SK-N-DZ (cell line): ENCODE data around the gene MYO1F.

Source experiments
- DNase-seq: peaks from one replicate; pipeline ENCODE4 v3.0.0-alpha.2; 2015; ENCODE audit warnings: low spot score

Gene MYO1F

DNA sequence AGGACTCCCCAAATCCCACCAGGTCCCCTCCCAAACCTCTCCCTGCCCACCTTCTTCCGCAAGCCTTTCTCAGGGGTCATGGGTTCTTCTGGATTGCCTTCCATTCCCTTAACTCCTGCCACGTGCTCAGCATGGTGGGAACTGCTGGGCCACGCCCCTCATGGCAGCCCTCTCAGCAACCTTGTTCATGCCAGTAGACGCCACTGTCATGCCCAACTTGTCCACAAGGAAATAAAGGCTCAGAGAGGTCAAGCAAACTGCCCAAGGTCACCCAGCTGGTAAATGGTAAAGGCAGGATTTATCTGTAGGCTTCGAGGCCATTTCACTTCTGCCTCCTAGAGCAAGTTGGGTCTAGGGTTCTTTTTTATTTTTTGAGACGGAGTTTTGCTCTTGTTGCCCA is 85.7 kb downstream of the MYO1F start:
- no peak for DNase-seq

GRCh38 chr19:8490873-8491272 is 86.4 kb downstream of the MYO1F start:
- DNase-seq: no peak

DNA sequence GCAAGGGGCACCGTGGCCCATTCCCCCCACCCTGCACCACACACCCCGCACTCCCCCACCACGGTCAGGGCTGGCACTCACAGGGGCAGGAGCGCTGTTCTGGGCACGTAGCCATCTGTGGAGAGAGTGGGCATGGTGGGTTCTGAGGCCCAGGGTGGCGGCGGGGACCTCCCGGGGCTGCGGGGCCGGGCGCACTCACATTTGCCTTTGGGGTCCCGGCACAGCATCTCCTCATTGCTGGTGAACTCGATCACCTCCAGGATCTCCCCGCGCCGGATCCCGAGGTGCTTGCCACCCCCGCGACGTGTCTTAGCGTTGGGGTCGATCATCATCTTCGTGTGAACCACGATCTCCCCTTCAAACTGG is 86.9 kb downstream of the MYO1F start:
- no peak for DNase-seq

DNA sequence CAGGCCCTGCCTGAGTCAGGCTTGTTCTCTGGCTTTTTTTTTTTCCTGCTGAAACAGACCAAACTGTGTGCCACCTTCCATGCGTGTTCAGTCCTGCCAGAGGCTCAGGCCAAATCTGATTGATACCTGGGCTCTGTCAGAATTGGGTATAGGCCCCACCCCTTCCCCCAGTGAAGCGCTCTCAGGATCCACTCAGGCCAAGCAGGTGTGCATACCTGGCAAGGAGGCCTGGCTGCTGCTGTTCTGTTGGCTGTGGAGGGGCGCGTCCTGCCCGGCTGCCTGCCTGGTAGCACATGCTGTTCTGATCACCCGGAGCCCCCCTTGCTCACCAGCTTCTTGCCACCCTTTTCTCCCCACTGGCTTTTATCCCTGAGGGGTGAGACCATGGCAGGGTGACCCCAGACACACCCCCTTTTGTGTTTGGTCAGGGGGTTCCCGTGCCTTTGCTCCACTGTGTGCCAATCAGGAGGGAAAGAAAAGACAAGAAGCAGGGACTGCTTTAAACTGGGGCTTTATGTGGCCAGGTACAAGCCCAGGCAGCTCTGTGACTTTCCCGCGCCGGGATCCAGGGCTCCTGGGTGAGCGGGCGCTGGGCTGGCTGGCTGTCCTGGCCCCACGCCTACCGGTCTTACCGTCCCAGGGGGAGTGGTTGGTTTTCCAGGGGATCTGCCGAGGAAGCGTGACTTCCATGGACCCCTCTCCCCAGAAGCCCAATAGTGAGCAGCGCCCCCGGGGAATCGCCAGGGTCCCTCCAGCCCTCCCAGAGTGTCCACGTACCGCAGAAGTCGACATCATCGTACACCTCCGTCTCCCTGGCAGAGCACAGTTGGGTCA is 87.5 kb downstream of the MYO1F start:
- no peak for DNase-seq

DNA sequence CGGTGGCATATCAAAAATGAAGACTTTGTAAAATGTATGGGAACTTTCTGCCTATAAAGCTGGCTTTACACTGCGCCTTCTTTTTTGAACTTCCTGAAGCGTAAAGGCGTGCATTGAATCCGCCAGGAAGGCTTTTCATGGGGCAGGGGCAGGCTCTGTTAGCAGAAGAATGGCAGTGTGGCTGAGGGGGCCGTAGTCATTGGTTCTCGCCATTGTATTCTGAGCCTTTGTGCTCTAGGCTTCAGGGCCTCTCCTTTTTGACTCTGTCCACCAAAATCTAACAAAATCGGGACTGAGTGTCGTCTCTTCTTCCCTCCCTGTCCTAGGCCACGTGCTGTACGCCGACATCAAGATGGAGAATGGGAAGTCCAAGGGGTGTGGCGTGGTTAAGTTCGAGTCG is 88.9 kb downstream of the MYO1F start:
- DNase-seq: no peak

GRCh38 chr19:8487137-8487851 is 89.9 kb downstream of the MYO1F start:
- DNase-seq: no peak

DNA sequence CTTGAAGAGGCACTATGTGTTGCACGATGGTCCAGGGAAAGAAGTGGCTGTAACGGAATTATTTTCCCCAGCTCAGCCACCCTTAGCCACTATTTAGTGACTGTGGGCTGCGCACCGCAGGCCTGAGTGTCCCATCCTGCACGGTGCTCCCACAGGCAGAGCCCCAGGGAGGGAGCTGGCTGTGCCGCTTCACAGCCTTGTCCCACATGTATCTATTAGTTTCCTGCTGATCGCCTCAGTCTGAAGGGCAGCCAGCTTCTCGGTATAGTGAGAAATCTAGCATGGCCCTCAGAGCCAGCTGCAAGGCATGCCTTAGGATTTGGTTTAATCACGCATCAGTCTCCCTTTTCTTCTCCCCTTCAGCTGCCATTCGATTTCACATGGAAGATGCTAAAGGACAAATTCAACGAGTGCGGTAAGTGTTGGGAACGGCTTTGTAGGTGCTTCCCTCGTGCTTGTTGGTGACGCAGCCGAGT is 90.5 kb downstream of the MYO1F start:
- no peak for DNase-seq

DNA sequence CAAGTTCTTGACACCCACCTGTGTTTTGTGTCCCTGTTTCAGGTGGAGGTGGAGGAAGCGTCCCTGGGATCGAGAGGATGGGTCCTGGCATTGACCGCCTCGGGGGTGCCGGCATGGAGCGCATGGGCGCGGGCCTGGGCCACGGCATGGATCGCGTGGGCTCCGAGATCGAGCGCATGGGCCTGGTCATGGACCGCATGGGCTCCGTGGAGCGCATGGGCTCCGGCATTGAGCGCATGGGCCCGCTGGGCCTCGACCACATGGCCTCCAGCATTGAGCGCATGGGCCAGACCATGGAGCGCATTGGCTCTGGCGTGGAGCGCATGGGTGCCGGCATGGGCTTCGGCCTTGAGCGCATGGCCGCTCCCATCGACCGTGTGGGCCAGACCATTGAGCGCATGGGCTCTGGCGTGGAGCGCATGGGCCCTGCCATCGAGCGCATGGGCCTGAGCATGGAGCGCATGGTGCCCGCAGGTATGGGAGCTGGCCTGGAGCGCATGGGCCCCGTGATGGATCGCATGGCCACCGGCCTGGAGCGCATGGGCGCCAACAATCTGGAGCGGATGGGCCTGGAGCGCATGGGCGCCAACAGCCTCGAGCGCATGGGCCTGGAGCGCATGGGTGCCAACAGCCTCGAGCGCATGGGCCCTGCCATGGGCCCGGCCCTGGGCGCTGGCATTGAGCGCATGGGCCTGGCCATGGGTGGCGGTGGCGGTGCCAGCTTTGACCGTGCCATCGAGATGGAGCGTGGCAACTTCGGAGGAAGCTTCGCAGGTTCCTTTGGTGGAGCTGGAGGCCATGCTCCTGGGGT is 91.5 kb downstream of the MYO1F start:
- DNase-seq: no peak

GRCh38 chr19:8484331-8484894 is 92.8 kb downstream of the MYO1F start:
- DNase-seq: no peak

DNA sequence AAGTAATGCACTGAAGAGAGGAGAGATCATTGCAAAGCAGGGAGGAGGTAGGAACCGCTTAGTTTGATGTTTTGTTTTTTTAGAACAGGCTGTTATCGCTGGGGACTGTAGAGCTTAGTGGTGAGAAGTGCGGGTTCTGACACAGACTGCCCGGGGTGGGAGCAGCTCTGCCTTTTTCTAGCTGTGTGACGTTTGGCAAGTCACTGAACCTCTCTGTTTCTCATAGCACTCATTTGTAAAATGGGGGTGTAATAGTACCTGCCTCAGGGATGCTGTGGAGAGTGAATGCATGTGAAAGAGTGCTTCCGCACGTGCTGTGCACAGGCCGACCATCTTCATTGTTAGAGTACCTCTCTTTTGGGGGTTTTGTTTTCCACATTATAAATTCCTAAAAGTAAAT is 94.1 kb downstream of the MYO1F start:
- no peak for DNase-seq

GRCh38 chr19:8482696-8483095 is 94.5 kb downstream of the MYO1F start:
- DNase-seq: no peak

DNA sequence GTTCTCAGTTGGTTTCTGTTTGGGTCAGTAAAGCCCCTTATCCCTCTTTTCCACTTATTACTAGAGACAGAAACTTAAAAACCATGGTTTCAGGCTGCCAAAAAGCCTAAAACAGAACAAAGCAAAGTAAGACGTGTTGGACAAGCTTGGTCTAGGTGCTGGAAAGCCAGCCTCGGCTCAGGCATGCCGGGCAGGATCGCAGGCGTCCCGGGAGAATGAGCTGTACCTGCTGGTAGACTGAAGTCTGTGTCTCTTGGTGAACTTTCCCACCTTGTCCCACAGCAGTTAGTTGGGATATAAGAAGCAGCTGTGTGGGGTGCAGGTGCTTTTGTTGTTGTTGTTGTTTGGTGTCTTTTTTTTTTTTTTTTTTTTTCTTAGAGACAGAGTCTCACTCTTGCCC is 95.6 kb downstream of the MYO1F start:
- DNase-seq: no peak

DNA sequence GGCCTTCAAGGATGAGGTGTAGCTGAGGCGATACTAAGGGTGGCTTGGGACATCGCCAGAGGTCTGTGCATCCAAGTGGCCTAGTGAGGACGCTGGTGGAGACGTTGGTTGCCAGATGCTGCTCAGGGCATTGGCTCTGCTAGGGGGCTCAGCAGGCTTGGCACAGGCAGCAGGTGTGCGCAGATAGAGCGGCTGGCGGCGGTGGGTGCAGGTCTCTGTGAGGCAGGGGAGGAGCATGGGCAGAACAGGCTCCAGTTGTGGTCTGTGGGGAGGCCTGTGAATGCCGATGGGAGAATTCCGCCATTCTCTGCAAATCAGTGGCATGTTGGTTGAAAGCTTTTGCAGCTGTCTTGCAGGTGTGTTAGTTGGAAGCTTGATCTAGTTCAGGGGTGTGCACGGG is 96.0 kb downstream of the MYO1F start:
- no peak for DNase-seq

DNA sequence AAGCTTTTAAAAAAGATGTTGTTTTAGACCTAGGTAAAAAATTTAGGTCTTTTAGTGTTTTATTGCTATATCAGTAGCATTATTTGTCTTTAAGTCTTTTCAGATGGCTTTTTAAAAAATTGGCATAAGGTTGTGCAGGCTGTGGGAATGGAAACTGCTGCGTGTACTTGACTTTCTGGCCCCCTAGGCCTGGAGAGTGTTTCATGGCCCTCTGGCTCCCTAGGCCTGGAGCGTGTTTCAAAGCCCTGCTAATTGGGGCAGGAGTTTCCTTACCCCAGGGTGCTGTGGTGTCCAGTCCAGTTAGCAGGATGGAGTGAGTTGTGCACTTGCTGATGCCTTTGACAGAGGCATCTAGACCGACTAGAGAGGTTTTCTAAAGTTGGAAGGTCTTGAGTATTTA is 98.6 kb downstream of the MYO1F start:
- DNase-seq: no peak

- no peak for DNase-seq
Observed at GRCh38 chr19:8477889-8478288, 99.4 kb downstream of the MYO1F start.

DNA sequence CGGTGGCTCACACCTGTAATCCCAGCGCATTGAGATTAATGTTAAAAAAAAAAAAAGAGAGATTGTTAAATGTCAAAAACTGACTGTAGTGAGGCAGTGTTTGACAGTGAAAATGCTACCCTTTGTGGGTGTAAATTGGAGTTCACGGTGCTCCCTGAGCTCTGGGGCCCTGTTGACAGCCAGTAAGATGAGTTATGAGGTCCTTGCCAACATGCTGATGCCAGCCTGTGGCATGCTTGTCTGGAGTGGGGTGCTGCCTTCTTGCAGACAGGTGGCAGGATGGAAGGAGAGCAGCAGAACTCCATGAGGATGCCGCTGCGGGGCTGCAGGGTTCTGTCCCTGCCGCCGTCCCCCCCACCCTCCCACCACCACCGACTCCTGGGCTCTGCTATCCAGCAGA is 100.7 kb downstream of the MYO1F start:
- no peak for DNase-seq

DNA sequence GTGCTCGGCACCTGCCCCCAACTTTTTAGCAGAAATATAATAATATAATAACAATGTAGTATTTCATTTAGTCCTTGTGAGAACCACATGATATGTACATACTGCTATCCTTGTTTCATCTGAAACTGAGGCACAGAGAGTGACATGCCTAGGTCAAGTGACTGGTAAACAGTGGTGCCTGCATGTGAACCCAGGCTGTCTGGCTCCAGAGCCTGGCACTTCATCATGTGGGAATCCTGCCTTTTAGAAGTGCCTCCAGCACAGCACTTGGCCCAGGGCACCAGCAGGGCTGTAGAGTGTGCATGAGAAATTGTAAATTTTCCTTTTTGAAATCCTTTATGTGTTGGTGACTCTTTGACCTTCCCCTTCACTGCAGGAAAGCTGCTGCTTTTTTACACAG is 102.2 kb downstream of the MYO1F start:
- no peak for DNase-seq

DNA sequence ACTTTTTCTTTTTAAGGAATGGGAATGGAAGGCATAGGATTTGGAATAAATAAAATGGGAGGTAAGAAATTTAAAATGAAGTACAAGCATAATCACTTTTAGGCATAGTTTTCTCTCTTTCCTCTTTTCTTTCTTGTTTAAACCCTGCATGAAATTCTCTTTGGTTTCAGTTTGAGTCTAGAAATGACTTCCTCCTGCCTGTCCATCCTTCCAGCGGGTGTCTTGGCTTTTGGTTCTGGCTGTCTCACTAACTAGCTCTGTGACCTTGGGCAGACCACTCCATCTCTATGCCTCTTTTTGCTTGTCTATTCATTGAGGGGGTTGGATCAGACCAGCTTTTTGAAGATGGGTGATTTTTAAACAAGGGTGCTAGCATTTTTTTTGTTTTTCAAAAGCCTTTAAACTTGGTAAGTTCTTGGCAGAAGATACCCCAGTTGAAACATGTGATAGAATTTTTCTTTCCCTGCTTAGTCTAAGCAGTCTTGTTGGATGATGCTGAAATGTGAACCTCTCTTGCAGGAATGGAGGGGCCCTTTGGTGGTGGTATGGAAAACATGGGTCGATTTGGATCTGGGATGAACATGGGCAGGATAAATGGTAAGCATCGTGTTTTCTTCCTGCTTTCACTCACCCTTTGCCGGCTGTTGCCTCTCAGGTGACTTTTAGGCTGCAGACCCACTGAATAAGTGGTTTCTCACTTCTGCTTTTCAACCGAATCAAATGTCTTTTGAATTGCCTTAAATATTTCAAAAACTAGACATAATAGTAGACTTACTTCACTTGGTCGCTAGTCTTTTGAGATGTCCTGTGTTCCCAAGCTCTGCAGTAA is 103.4 kb downstream of the MYO1F start:
- DNase-seq: no peak
